Stomach (tissue), 9 donors: ENCODE data around the gene CARMIL1. TPM values are rescaled to one million over a fixed set of nuclear protein-coding genes. Genes with fewer than 3 reads are reported as not detected.

ENCODE experiments used
- DNase-seq, 2 donors: peaks; one replicate each; pipeline versions ENCODE4 v3.0.0 to v3.0.0-alpha.2; 2013 to 2019
- H3K27ac ChIP-seq, 5 donors: fragments of 200-600 bp in 4 of 5; sonication (generic) in 4 of 5; one replicate each; pipeline ENCODE4 v1.5.1; 2013 to 2019; ENCODE audit warnings: mild to moderate bottlenecking in 1 of 5, moderate library complexity in 1 of 5
- H3K27me3 ChIP-seq, 3 donors: fragments of 200-600 bp; sonication (generic); one replicate each; pipeline ENCODE4 v1.5.1; 2017 to 2019; ENCODE audit warnings: mixed run types in 1 of 3
- H3K36me3 ChIP-seq, 4 donors: fragments of 200-600 bp; sonication (generic); 1 replicate in 3 of 4; 2 replicates in 1 of 4; pipeline ENCODE4 v1.5.1; 2016 to 2019
- H3K4me1 ChIP-seq, 4 donors: fragments of 200-600 bp; sonication (generic); one replicate each; pipeline ENCODE4 v1.5.1; 2016 to 2019
- H3K4me3 ChIP-seq, 4 donors: fragments of 200-600 bp; sonication (generic) in 3 of 4; one replicate each; pipeline ENCODE4 v1.5.1; 2016 to 2019; ENCODE audit warnings: mild to moderate bottlenecking in 1 of 4
- H3K9me3 ChIP-seq, 4 donors: fragments of 200-600 bp; sonication (generic); one replicate each; pipeline ENCODE4 v1.5.1; 2016 to 2019
- CTCF ChIP-seq, 7 experiments: fragments of 450-650 bp in 4 of 7; fragments of 200-600 bp in 3 of 7; sonication (generic) in 3 of 7; IDR thresholded peaks; one replicate each; pipeline ENCODE4 v1.5.1; 2016 to 2019; ENCODE audit warnings: antibody characterized with exemption in 7 of 7, control low read depth in 2 of 7, mild to moderate bottlenecking in 1 of 7
- EP300 ChIP-seq: sonication (generic); formaldehyde crosslinking; IDR thresholded peaks from one replicate; pipeline ENCODE4 v1.6.1; 2017; ENCODE audit warnings: antibody characterized with exemption
- POLR2A ChIP-seq, 4 donors: fragments of 450-650 bp; IDR thresholded peaks; one replicate each; pipeline ENCODE4 v1.6.1; 2016; ENCODE audit warnings: antibody characterized with exemption in 4 of 4, control low read depth in 2 of 4, mild to moderate bottlenecking in 1 of 4, moderate library complexity in 1 of 4
- POLR2AphosphoS5 ChIP-seq, 3 donors: sonication (generic); formaldehyde crosslinking; IDR thresholded peaks; one replicate each; pipeline ENCODE4 v1.6.1; 2016; ENCODE audit warnings: antibody characterized with exemption in 3 of 3
- WGBS, 5 donors: extraction: QIAGEN DNeasy Blood & Tissue Kit in 3 of 5; methylation state at CpG; one replicate each; pipeline versions ENCODE4 v1.1.5 to v1.1.7; 2013 to 2018; 5-methylcytosine and 5-hydroxymethylcytosine counted together
- intact Hi-C: fragments of 100-400 bp; cut with DNase I; formaldehyde crosslinking; loops from one replicate; pipeline ENCODE4 v1.15.1; 2023; ENCODE audit warnings: low total_unique reads
- polyA plus RNA-seq, 3 donors: library from polyadenylated mRNA; stranded (reverse); fragments of 200-250 nt; gene quantifications; one replicate each; pipeline ENCODE4 v1.2.3, GENCODE V29; 2013
- total RNA-seq, 5 donors: library from RNA; depleted of rRNA; stranded (reverse); fragments of >200 nt; gene quantifications; one replicate each; pipeline versions ENCODE4 v1.1.0 to v1.2.3, GENCODE V29; 2014 to 2016
- donor health status: healthy with polysubstance abuse.
- donor health status: Bipolar disorder and iron deficiency.
- donor health status: healthy.

CARMIL1 gene
- total and polyA plus RNA-seq, 8 donors, result 10.5 to 42.7 (median 14.9) TPM

DNA sequence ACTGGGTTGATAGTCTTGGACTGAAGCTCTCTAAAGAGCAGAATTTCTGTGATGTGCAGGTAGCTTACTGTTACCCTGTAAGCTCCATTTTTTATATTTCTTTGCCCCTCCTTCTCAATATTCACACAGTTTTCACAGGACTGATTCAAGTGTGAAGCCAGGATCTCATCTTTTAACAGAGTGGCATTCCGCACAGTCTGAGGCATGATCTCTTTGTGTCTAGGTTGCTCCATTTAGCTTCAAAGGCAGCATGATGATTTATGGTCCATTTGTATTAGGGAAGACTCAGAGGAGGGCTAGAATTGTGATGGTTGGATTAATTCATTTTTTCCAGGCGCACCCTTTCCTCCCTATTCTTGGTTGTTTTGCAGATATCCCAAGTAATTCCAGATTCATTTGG lies 43.5 kb downstream of the CARMIL1 start:
- Histone ChIP-seq H3K27ac (no peak overlapping the region), H3K4me3 (no peak overlapping the region), H3K9me3 (no peaks in the 10 kb centered on the region), H3K36me3 (no peaks in the 10 kb centered on the region), H3K27me3 (no peaks in the 10 kb centered on the region), H3K4me1 (peaks cover 6 to 22% (median 7%) of the 10 kb centered on the region in 4 donors)
- no peak for TF ChIP-seq POLR2A (IDR thresholded peaks at IDR 0.05)
- TF ChIP-seq CTCF (IDR thresholded peaks at IDR 0.05), result no peak
- no peak for TF ChIP-seq POLR2AphosphoS5 (IDR thresholded peaks at IDR 0.05)
- no peak for TF ChIP-seq EP300
- DNase-seq, result no peak
- WGBS, 5 donors, result 91 to 97% (median 95%) methylated on average over 2 of the region's 2 CpGs
- intact Hi-C loops, result no loop called here

- H3K4me1 ChIP-seq, result peaks cover 6 to 30% (median 7%) of the 10 kb centered on the region in 4 donors
- no peaks in the 10 kb centered on the region for H3K9me3 ChIP-seq
- no peaks in the 10 kb centered on the region for H3K27me3 ChIP-seq
- intact Hi-C loops, result no loop called here
- H3K36me3 ChIP-seq, result no peaks in the 10 kb centered on the region
- no peak for DNase-seq
- H3K27ac ChIP-seq, result no peak overlapping the region
- 65 to 92% (median 88%) methylated on average over 1 of the region's 1 CpG for WGBS, 5 donors
- H3K4me3 ChIP-seq, result no peak overlapping the region
- TF ChIP-seq POLR2AphosphoS5 (IDR thresholded peaks at IDR 0.05) (no peak), CTCF (IDR thresholded peaks at IDR 0.05) (no peak), EP300 (no peak), POLR2A (IDR thresholded peaks at IDR 0.05) (no peak)
Measured at GRCh38 chr6:25324066-25324762, 45.0 kb downstream of the CARMIL1 start.

GRCh38 chr6:25326126-25326525 lies 47.0 kb downstream of the CARMIL1 start:
- TF ChIP-seq POLR2AphosphoS5 (IDR thresholded peaks at IDR 0.05), result no peak
- no peak for TF ChIP-seq POLR2A (IDR thresholded peaks at IDR 0.05)
- no peak for TF ChIP-seq CTCF (IDR thresholded peaks at IDR 0.05)
- TF ChIP-seq EP300, result no peak
- H3K4me1 ChIP-seq, result peaks cover 4 to 43% (median 10%) of the 10 kb centered on the region in 4 donors
- H3K4me3 ChIP-seq, result no peak overlapping the region
- H3K9me3 ChIP-seq, result no peaks in the 10 kb centered on the region
- no peak overlapping the region for H3K27ac ChIP-seq
- no peaks in the 10 kb centered on the region for H3K27me3 ChIP-seq
- no peak for DNase-seq
- 93 to 97% (median 94%) methylated on average over 4 of the region's 4 CpGs for WGBS, 5 donors
- no peaks in the 10 kb centered on the region for H3K36me3 ChIP-seq
- intact Hi-C loops, result no loop called here

DNA sequence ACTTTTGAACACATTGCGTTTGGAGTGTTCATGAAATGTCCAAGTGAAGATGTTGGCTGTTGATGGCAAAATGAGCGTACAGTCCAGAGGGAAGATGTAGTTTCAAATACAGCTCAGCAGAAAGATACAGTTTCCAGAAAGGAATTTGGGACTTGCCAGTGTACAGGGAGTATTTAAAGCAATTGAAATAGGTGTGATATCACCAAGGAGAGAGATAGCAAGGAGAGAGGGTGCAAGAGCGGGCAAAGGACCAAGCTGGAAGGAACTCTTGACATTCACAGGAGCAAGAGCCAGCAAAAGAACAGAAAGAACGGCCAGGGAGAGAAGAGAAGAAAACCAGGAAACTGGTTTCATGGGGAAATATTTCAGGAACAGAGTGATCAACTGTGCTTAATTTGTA lies 47.8 kb downstream of the CARMIL1 start:
- Histone ChIP-seq H3K27me3 (no peaks in the 10 kb centered on the region), H3K9me3 (no peaks in the 10 kb centered on the region), H3K4me1 (peaks cover 8 to 46% (median 16%) of the 10 kb centered on the region in 4 donors), H3K27ac (peak overlapping the region in 2 of 5 donors; percentile 1 to 50), H3K4me3 (no peak overlapping the region), H3K36me3 (no peaks in the 10 kb centered on the region)
- intact Hi-C loops, result no loop called here
- WGBS, 5 donors, result 29 to 54% (median 35%) methylated on average over 4 of the region's 4 CpGs
- no peak for DNase-seq
- TF ChIP-seq CTCF (IDR thresholded peaks at IDR 0.05) (no peak), POLR2A (IDR thresholded peaks at IDR 0.05) (no peak), EP300 (no peak), POLR2AphosphoS5 (IDR thresholded peaks at IDR 0.05) (no peak)
